Endometrial microvascular endothelial cells (primary cell): ENCODE data around the gene C9. TPM values are rescaled to one million over a fixed set of nuclear protein-coding genes. Genes with fewer than 3 reads are reported as not detected.
"Not testable (repeated sequence)": the region's sequence is repeated elsewhere in the genome, so short reads cannot be mapped to it uniquely, and the experiment has no call there.

Source experiments
- in situ Hi-C: cut with HindIII; loops from 2 replicates; pipeline ENCODE4 v1.10.0; 2017; ENCODE audit warnings: low sequenced_read_pairs, low pct_unique_long_range_greater_than_20kb; ENCODE audit errors: inconsistent ontology term
- total RNA-seq: library from RNA; depleted of rRNA; stranded (reverse); fragments of >200 nt; gene quantifications from one replicate; pipeline ENCODE4 v1.2.3, GENCODE V29; 2015; ENCODE audit errors: inconsistent ontology term

Gene C9
- total RNA-seq = not detected

GRCh38 chr5:39364367-39364766 is at the start of gene C9:
TSS of gene C9 (minus strand) at chr5:39364495. CDS start at chr5:39364464, 31 bp downstream.
- in situ Hi-C loops = no loop called here

GRCh38 chr5:39413771-39414170 is 49.5 kb upstream of the C9 start:
- in situ Hi-C loops = no loop called here

GRCh38 chr5:39412721-39413394 is 48.6 kb upstream of the C9 start:
- in situ Hi-C loops = no loop called here

- in situ Hi-C loops = no loop called here
Measured at GRCh38 chr5:39411985-39412384, 47.7 kb upstream of the C9 start.

- in situ Hi-C loops = no loop called here
Measured at GRCh38 chr5:39411061-39411460, 46.8 kb upstream of the C9 start.

- in situ Hi-C loops = no loop called here
Measured at GRCh38 chr5:39409033-39409432, 44.7 kb upstream of the C9 start.

- in situ Hi-C loops = no loop called here
Measured at GRCh38 chr5:39405083-39405843, 41.0 kb upstream of the C9 start.

GRCh38 chr5:39403761-39404160 is 39.5 kb upstream of the C9 start:
- in situ Hi-C loops = not testable (repeated sequence)

GRCh38 chr5:39402140-39402539 is 37.8 kb upstream of the C9 start:
- in situ Hi-C loops = not testable (repeated sequence)

- in situ Hi-C loops = no loop called here
Measured at GRCh38 chr5:39400713-39401578, 36.7 kb upstream of the C9 start.

- in situ Hi-C loops = no loop called here
Measured at GRCh38 chr5:39399135-39400036, 35.1 kb upstream of the C9 start.

- in situ Hi-C loops = no loop called here
Measured at GRCh38 chr5:39396843-39397242, 32.5 kb upstream of the C9 start.

- in situ Hi-C loops = no loop called here
Measured at GRCh38 chr5:39395521-39395920, 31.2 kb upstream of the C9 start.

GRCh38 chr5:39394946-39395345 is 30.7 kb upstream of the C9 start:
- in situ Hi-C loops = no loop called here

GRCh38 chr5:39390945-39391344 is 26.6 kb upstream of the C9 start:
- in situ Hi-C loops = no loop called here

GRCh38 chr5:39387293-39387692 is 23.0 kb upstream of the C9 start:
- in situ Hi-C loops = no loop called here

- in situ Hi-C loops = no loop called here
Measured at GRCh38 chr5:39384271-39384670, 20.0 kb upstream of the C9 start.

GRCh38 chr5:39381376-39381775 is 17.1 kb upstream of the C9 start:
- in situ Hi-C loops = no loop called here

- in situ Hi-C loops = no loop called here
Measured at GRCh38 chr5:39379693-39380092, 15.4 kb upstream of the C9 start.
